Naive thymus-derived CD4-positive, alpha-beta T cell (primary cell): ENCODE data around the gene MICAL2. TPM values are rescaled to one million over a fixed set of nuclear protein-coding genes. Genes with fewer than 3 reads are reported as not detected.

Experiments used
- ATAC-seq: fragments of 150-1000 bp; cut with Tn5 transposase; 2 replicates; pipeline ENCODE4 v1.10.0; 2021; ENCODE audit warnings: mild to moderate bottlenecking, moderate library complexity
- CTCF ChIA-PET: fragments of 350-600 bp; sonication (Branson Sonifier 250); formaldehyde crosslinking; loops from one replicate; lab custom pipeline; 2021; ENCODE audit warnings: antibody characterized with exemption; lab: Charles Lee
- POLR2A ChIA-PET: fragments of 350-600 bp; sonication (Branson Sonifier 250); formaldehyde crosslinking; loops from one replicate; lab custom pipeline; 2021; ENCODE audit warnings: antibody characterized with exemption, inconsistent platforms; lab: Charles Lee
- DNase-seq, 9 donors: peaks; one replicate each; pipeline versions ENCODE4 v3.0.0 to v3.0.0-alpha.2; 2020 to 2022; ENCODE audit warnings: mixed read lengths in 1 of 9
- H3K27ac ChIP-seq: one replicate; pipeline ENCODE4 v1.7.0; 2013; ENCODE audit warnings: mild to moderate bottlenecking, low read depth, low read length, moderate library complexity
- H3K27me3 ChIP-seq, 2 donors: one replicate each; pipeline ENCODE4 v1.7.0; 2013; ENCODE audit warnings: low read length in 2 of 2, mild to moderate bottlenecking in 2 of 2, moderate library complexity in 2 of 2; ENCODE audit not compliant: control insufficient read depth in 2 of 2, insufficient read depth in 2 of 2
- H3K36me3 ChIP-seq, 3 experiments: 1 replicate in 2 of 3; 2 replicates in 1 of 3; pipeline ENCODE4 v1.7.0; 2013; ENCODE audit warnings: low read length in 3 of 3, mild to moderate bottlenecking in 3 of 3, moderate library complexity in 1 of 3; ENCODE audit not compliant: insufficient read depth in 3 of 3, control insufficient read depth in 2 of 3
- H3K4me1 ChIP-seq, 2 donors: one replicate each; pipeline ENCODE4 v1.7.0; 2013; ENCODE audit warnings: low read length in 2 of 2, mild to moderate bottlenecking in 2 of 2, moderate library complexity in 1 of 2; ENCODE audit not compliant: control insufficient read depth in 2 of 2, insufficient read depth in 2 of 2
- H3K4me3 ChIP-seq: 2 replicates; pipeline ENCODE4 v1.7.0; 2013; ENCODE audit warnings: mild to moderate bottlenecking, low read length
- H3K9me3 ChIP-seq, 3 experiments: 1 replicate in 2 of 3; 2 replicates in 1 of 3; pipeline ENCODE4 v1.7.0; 2013; ENCODE audit warnings: low read length in 3 of 3; ENCODE audit not compliant: control insufficient read depth in 2 of 3
- H3K27ac Mint-ChIP-seq, 9 donors: one replicate each; pipeline ENCODE4 v1.8.0; 2020 to 2022; ENCODE audit warnings: mixed read lengths in 9 of 9, mild to moderate bottlenecking in 8 of 9, moderate library complexity in 5 of 9, inconsistent platforms in 2 of 9
- H3K27me3 Mint-ChIP-seq, 5 donors: one replicate each; pipeline ENCODE4 v1.8.0; 2021 to 2022; ENCODE audit warnings: mixed read lengths in 5 of 5, mild to moderate bottlenecking in 1 of 5
- H3K36me3 Mint-ChIP-seq, 5 donors: one replicate each; pipeline ENCODE4 v1.8.0; 2020 to 2022; ENCODE audit warnings: mixed read lengths in 5 of 5, mild to moderate bottlenecking in 3 of 5, inconsistent platforms in 1 of 5
- H3K4me1 Mint-ChIP-seq, 7 donors: one replicate each; pipeline ENCODE4 v1.8.0; 2020 to 2022; ENCODE audit warnings: mixed read lengths in 7 of 7, mild to moderate bottlenecking in 3 of 7, inconsistent platforms in 1 of 7
- H3K4me3 Mint-ChIP-seq, 10 donors: one replicate each; pipeline ENCODE4 v1.8.0; 2020 to 2022; ENCODE audit warnings: mild to moderate bottlenecking in 10 of 10, mixed read lengths in 10 of 10, moderate library complexity in 6 of 10, inconsistent platforms in 2 of 10
- H3K9me3 Mint-ChIP-seq, 11 donors: one replicate each; pipeline ENCODE4 v1.8.0; 2020 to 2022; ENCODE audit warnings: mixed read lengths in 11 of 11, mild to moderate bottlenecking in 4 of 11, inconsistent platforms in 1 of 11, moderate library complexity in 1 of 11
- intact Hi-C, 2 donors: fragments of 100-400 bp; cut with micrococcal nuclease; formaldehyde crosslinking; loops; one replicate each; pipeline ENCODE4 v1.15.1; 2023
- polyA plus RNA-seq, 2 donors: library from polyadenylated mRNA; unstranded; fragments of 300-500 nt; fragmentation: Illumina TruSeq; gene quantifications; one replicate each; pipeline ENCODE4 v1.2.3, GENCODE V29; 2021
- total RNA-seq, 6 experiments: library from RNA in 5 of 6; stranded (reverse) in 5 of 6; gene quantifications; 1 replicate in 5 of 6; 2 replicates in 1 of 6; pipeline ENCODE4 v1.2.3 and lab custom pipeline; 2021 to 2026

Gene MICAL2
- total and polyA plus RNA-seq, 7 experiments from 2014 or later: 1.1 to 112 (median 7.6) TPM

DNA sequence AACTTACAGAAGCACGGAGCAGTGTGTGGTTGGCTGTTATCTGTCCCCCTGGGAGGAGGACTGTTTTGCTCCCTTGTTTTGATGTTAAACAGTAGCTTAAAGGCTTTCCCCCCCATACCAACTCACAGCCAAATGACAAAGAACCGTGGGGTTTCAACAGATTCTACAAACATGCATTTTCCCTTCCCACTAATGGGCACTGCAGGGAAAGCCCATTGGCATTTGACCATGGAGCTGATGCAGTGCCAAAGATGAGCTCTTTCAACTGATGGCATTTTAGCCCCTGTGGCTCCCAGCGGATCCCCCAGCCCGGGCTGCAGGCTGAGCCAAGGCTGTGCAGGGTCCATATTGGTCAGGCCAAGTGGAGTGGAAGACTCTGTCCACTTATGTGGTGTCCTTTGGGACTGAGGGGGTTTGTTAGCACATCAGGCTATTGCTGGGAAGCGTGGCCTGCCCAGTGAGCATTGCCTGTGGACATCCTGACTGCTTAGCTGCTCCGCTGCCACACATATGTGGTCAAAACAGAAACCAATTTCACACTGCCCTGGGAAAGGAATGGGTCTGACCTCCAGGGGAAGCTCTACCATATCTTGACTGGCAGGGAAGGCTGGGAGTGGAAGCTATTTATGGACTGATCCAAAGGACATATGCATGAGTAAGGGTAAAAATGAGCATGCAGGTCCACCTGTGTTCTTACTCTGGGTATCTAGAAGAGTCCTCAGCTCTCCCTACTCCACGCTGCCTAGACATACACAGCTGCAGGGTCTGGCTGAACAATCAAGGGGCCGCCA is 150.5 kb downstream of the MICAL2 start:
- H3K9me3 Mint-ChIP-seq: no peaks in the 10 kb centered on the region
- ChIA-PET CTCF (interaction anchor here (1.1 to 1.3 kb wide), 2 partner anchors 20 to 174 kb away, joined by 3 read pairs; no protein-coding TSS in a partner anchor), POLR2A (no interaction called here)
- no peaks in the 10 kb centered on the region for H3K27me3 Mint-ChIP-seq
- H3K4me3 Mint-ChIP-seq: no peak overlapping the region
- no peak overlapping the region for H3K27ac ChIP-seq
- intact Hi-C loops: no loop called here
- peaks cover 0 to 4% (median 0%) of the 10 kb centered on the region in 3 experiments for H3K36me3 ChIP-seq
- no peaks in the 10 kb centered on the region for H3K4me1 Mint-ChIP-seq
- no peak overlapping the region for H3K4me3 ChIP-seq
- peaks cover 0 to 12% (median 5%) of the 10 kb centered on the region in 5 donors for H3K36me3 Mint-ChIP-seq
- no peak for DNase-seq
- H3K27me3 ChIP-seq: no peaks in the 10 kb centered on the region
- no peaks in the 10 kb centered on the region for H3K4me1 ChIP-seq
- no peak for ATAC-seq
- no peaks in the 10 kb centered on the region for H3K9me3 ChIP-seq
- no peak overlapping the region for H3K27ac Mint-ChIP-seq

DNA sequence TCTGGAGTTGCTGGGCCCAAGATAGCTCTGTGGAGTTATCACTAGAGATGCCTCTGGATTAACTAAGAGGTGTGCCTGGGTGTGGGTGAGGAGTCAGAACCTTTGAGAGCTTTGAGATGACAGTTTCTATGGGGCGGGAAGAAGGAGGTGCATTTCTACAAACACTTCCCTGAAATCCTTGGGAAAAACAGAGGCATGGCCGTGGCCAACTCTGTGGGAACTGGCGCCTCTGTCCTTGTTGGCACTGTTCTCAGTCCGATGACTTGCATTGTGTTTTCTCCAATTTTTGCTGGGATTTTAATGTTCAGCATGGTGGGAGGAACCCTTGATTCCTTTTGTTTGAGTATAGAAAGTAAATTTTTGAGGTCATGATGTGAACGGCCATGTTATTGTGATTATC is 151.2 kb downstream of the MICAL2 start:
- POLR2A ChIA-PET: no interaction called here
- intact Hi-C loops: no loop called here
- Mint-ChIP-seq H3K4me3 (no peak overlapping the region), H3K27me3 (no peaks in the 10 kb centered on the region), H3K27ac (no peak overlapping the region), H3K9me3 (no peaks in the 10 kb centered on the region), H3K4me1 (no peaks in the 10 kb centered on the region), H3K36me3 (peaks cover 0 to 12% (median 5%) of the 10 kb centered on the region in 5 donors)
- no peaks in the 10 kb centered on the region for H3K27me3 ChIP-seq
- no peak overlapping the region for H3K27ac ChIP-seq
- H3K9me3 ChIP-seq: no peaks in the 10 kb centered on the region
- no peaks in the 10 kb centered on the region for H3K4me1 ChIP-seq
- H3K4me3 ChIP-seq: no peak overlapping the region
- CTCF ChIA-PET: no interaction called here
- DNase-seq (no peak), ATAC-seq (no peak)
- H3K36me3 ChIP-seq: peaks cover 0 to 4% (median 0%) of the 10 kb centered on the region in 3 experiments

- Mint-ChIP-seq H3K36me3 (peaks cover 0 to 12% (median 5%) of the 10 kb centered on the region in 5 donors), H3K4me1 (no peaks in the 10 kb centered on the region), H3K9me3 (no peaks in the 10 kb centered on the region), H3K4me3 (no peak overlapping the region), H3K27me3 (no peaks in the 10 kb centered on the region), H3K27ac (no peak overlapping the region)
- Histone ChIP-seq H3K36me3 (peaks cover 0 to 4% (median 0%) of the 10 kb centered on the region in 3 experiments), H3K9me3 (no peaks in the 10 kb centered on the region), H3K4me1 (no peaks in the 10 kb centered on the region), H3K27me3 (no peaks in the 10 kb centered on the region), H3K27ac (no peak overlapping the region), H3K4me3 (no peak overlapping the region)
- intact Hi-C loops: no loop called here
- ATAC-seq: no peak
- ChIA-PET POLR2A (no interaction called here), CTCF (interaction anchor here (0.8 to 1.0 kb wide), 2 partner anchors 219 to 261 kb away, joined by 3 to 4 read pairs; no protein-coding TSS in a partner anchor)
- DNase-seq: no peak
These were observed 152.8 kb downstream of the MICAL2 start for GRCh38 chr11:12263141-12263693.

- H3K27ac Mint-ChIP-seq: no peak overlapping the region
- H3K4me3 Mint-ChIP-seq: no peak overlapping the region
- Histone ChIP-seq H3K36me3 (no peaks in the 10 kb centered on the region), H3K27ac (no peak overlapping the region), H3K4me1 (no peaks in the 10 kb centered on the region), H3K4me3 (no peak overlapping the region), H3K27me3 (no peaks in the 10 kb centered on the region), H3K9me3 (no peaks in the 10 kb centered on the region)
- no peaks in the 10 kb centered on the region for H3K27me3 Mint-ChIP-seq
- ChIA-PET CTCF (no interaction called here), POLR2A (no interaction called here)
- peaks cover 0 to 12% (median 4%) of the 10 kb centered on the region in 5 donors for H3K36me3 Mint-ChIP-seq
- H3K9me3 Mint-ChIP-seq: no peaks in the 10 kb centered on the region
- H3K4me1 Mint-ChIP-seq: no peaks in the 10 kb centered on the region
- ATAC-seq (no peak), DNase-seq (no peak)
- intact Hi-C loops: no loop called here
These were observed 154.0 kb downstream of the MICAL2 start for GRCh38 chr11:12264361-12264760.

GRCh38 chr11:12266132-12266531 is 155.7 kb downstream of the MICAL2 start:
- Mint-ChIP-seq H3K27ac (no peak overlapping the region), H3K9me3 (no peaks in the 10 kb centered on the region), H3K36me3 (peaks cover 0 to 8% (median 4%) of the 10 kb centered on the region in 5 donors), H3K27me3 (no peaks in the 10 kb centered on the region), H3K4me3 (no peak overlapping the region), H3K4me1 (peaks cover 0 to 3% (median 0%) of the 10 kb centered on the region in 7 donors)
- no peak for ATAC-seq
- intact Hi-C loops: no loop called here
- Histone ChIP-seq H3K4me1 (no peaks in the 10 kb centered on the region), H3K36me3 (no peaks in the 10 kb centered on the region), H3K27ac (no peak overlapping the region), H3K9me3 (no peaks in the 10 kb centered on the region), H3K4me3 (no peak overlapping the region), H3K27me3 (no peaks in the 10 kb centered on the region)
- ChIA-PET CTCF (interaction anchor here (0.6 to 0.7 kb wide), 2 partner anchors 41 to 218 kb away, joined by 3 to 4 read pairs; no protein-coding TSS in a partner anchor), POLR2A (no interaction called here)
- no peak for DNase-seq

DNA sequence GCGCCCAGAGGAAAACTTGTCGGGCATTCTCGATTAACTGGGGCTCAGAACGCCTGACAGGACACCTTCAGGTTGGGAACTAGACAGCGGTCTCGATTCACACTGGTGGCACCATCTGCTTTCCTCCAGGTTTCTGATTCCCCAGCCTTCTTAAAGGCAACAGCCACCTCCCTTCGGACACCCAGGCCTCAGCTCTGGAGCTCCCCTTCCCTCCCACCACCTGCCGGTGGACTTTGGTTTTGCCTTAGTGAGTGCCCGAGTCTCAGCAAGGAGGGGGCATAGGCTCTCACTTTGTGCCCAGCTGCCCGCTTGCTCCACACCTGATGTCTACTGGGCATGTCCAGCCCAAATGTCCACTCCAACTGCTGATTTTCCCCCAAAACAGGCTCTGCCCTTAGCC is 156.6 kb downstream of the MICAL2 start:
- intact Hi-C loops: no loop called here
- Mint-ChIP-seq H3K4me3 (no peak overlapping the region), H3K4me1 (peaks cover 0 to 3% (median 0%) of the 10 kb centered on the region in 7 donors), H3K9me3 (no peaks in the 10 kb centered on the region), H3K27me3 (no peaks in the 10 kb centered on the region), H3K36me3 (peaks cover 0 to 8% (median 1%) of the 10 kb centered on the region in 5 donors), H3K27ac (no peak overlapping the region)
- Histone ChIP-seq H3K27ac (no peak overlapping the region), H3K36me3 (no peaks in the 10 kb centered on the region), H3K9me3 (no peaks in the 10 kb centered on the region), H3K4me1 (no peaks in the 10 kb centered on the region), H3K4me3 (no peak overlapping the region), H3K27me3 (no peaks in the 10 kb centered on the region)
- ATAC-seq (no peak), DNase-seq (no peak)
- POLR2A ChIA-PET: no interaction called here
- CTCF ChIA-PET: interaction anchor here (0.7 kb wide), 1 partner anchor 42 kb away, joined by 3 read pairs; no protein-coding TSS in a partner anchor
